OCI-LY7 (cell line): ENCODE results near the gene SH2D6. TPM values are rescaled to one million over a fixed set of nuclear protein-coding genes. Genes with fewer than 3 reads are reported as not detected.
A peak's percentile ranks its signal among the peaks of the same experiment; 100 is the strongest.

Experiments used
- BruUV-seq: library from RNA; stranded (reverse); fragments of 400-500 nt; replicated peaks from 2 replicates; lab custom pipeline; 2021; lab: Mats Ljungman, UMichigan
- CTCF ChIA-PET: fragments of 300-600 bp; sonication (Branson Sonifier 250); formaldehyde crosslinking; loops from one replicate; lab custom pipeline; 2022; ENCODE audit warnings: antibody characterized with exemption; ENCODE audit not compliant: unreplicated experiment; lab: Charles Lee
- POLR2A ChIA-PET: fragments of 300-600 bp; sonication (Branson Sonifier 250); formaldehyde crosslinking; loops from one replicate; lab custom pipeline; 2022; ENCODE audit warnings: antibody characterized with exemption; lab: Charles Lee
- DNase-seq: peaks from one replicate; pipeline ENCODE4 v3.0.0-alpha.2; 2015; ENCODE audit warnings: low spot score
- H2AFZ ChIP-seq: fragments of 200-600 bp; sonication (generic), shearing (Covaris generic); 2 replicates; pipeline ENCODE4 v1.6.1; 2014; ENCODE audit warnings: mild to moderate bottlenecking, antibody characterized with exemption, low read length, moderate library complexity
- H3K27ac ChIP-seq: fragments of 200-600 bp; sonication (generic); 2 replicates; pipeline ENCODE4 v1.5.1; 2014; ENCODE audit warnings: mixed run types, low read depth, mild to moderate bottlenecking, moderate library complexity, low read length, inconsistent platforms; ENCODE audit not compliant: poor library complexity, severe bottlenecking
- H3K36me3 ChIP-seq: fragments of 200-600 bp; sonication (generic); 2 replicates; pipeline ENCODE4 v1.6.1; 2014; ENCODE audit warnings: mild to moderate bottlenecking, antibody characterized with exemption, low read length, moderate library complexity, mixed read lengths; ENCODE audit not compliant: insufficient read depth
- H3K4me1 ChIP-seq: fragments of 200-600 bp; sonication (generic); 2 replicates; pipeline ENCODE4 v1.5.1; 2014; ENCODE audit warnings: mild to moderate bottlenecking, low read length; ENCODE audit not compliant: insufficient read depth, poor library complexity, severe bottlenecking
- H3K4me2 ChIP-seq: fragments of 200-600 bp; sonication (generic); 2 replicates; pipeline ENCODE4 v1.6.1; 2014; ENCODE audit warnings: mild to moderate bottlenecking, low read length
- H3K4me3 ChIP-seq: fragments of 200-600 bp; sonication (generic); 2 replicates; pipeline ENCODE4 v1.5.1; 2014; ENCODE audit warnings: mild to moderate bottlenecking, low read depth, low read length; ENCODE audit not compliant: poor library complexity, severe bottlenecking
- H3K79me2 ChIP-seq: fragments of 200-600 bp; sonication (generic); 2 replicates; pipeline ENCODE4 v1.6.1; 2016; ENCODE audit warnings: low read depth, mild to moderate bottlenecking, low read length, moderate library complexity, mixed read lengths; ENCODE audit not compliant: insufficient read depth
- H3K9me2 ChIP-seq: fragments of 200-600 bp; sonication (generic); 2 replicates; pipeline ENCODE4 v1.6.1; 2016; ENCODE audit warnings: mild to moderate bottlenecking, low read length, mixed read lengths; ENCODE audit not compliant: insufficient read depth
- H3K9me3 ChIP-seq: fragments of 200-600 bp; sonication (generic); 2 replicates; pipeline ENCODE4 v1.6.1; 2014; ENCODE audit warnings: mild to moderate bottlenecking, mixed run types, low read length, mixed read lengths
- H4K20me1 ChIP-seq: fragments of 200-600 bp; sonication (generic); 2 replicates; pipeline ENCODE4 v1.6.1; 2014; ENCODE audit warnings: mild to moderate bottlenecking, antibody characterized with exemption, low read length, moderate library complexity, mixed read lengths; ENCODE audit not compliant: insufficient read depth
- CTCF ChIP-seq: fragments of 200-600 bp; sonication (generic); conservative IDR thresholded peaks from 2 replicates; pipeline ENCODE4 v1.5.1; 2014; ENCODE audit warnings: mild to moderate bottlenecking, antibody characterized with exemption, low read length, moderate library complexity, mixed read lengths
- EZH2phosphoT487 ChIP-seq: fragments of 200-600 bp; sonication (generic); IDR thresholded peaks from 2 replicates; pipeline ENCODE4 v1.6.1; 2018; ENCODE audit warnings: low read depth, borderline replicate concordance, mild to moderate bottlenecking, mixed run types, antibody characterized with exemption, low read length, moderate library complexity, mixed read lengths
- intact Hi-C: fragments of 100-400 bp; cut with micrococcal nuclease; formaldehyde crosslinking; loops from one replicate; pipeline ENCODE4 v1.10.0; 2022; ENCODE audit not compliant: unreplicated experiment
- total RNA-seq, 2 experiments: library from RNA; depleted of rRNA in 1 of 2; stranded (reverse); fragments of >200 nt in 1 of 2; shearing (Covaris generic) in 1 of 2; gene quantifications; 2 replicates each; pipeline ENCODE4 v1.2.3, GENCODE V29; 2014 to 2022

The SH2D6 gene
- total RNA-seq, 2 experiments from 2014 or later: 0.35 to 2.6 TPM

GRCh38 chr2:85388878-85389538 lies 29.5 kb upstream of the SH2D6 start:
- Histone ChIP-seq H3K4me3 (no peak overlapping the region), H3K9me2 (no peaks in the 10 kb centered on the region), H4K20me1 (no peaks in the 10 kb centered on the region), H2AFZ (no peak overlapping the region), H3K79me2 (no peaks in the 10 kb centered on the region), H3K9me3 (no peaks in the 10 kb centered on the region), H3K36me3 (0 out of 2 replicates have a peak, but pooled peaks cover 3% of the 10 kb centered on the region), H3K4me2 (no peak overlapping the region), H3K4me1 (peaks cover 8% of the 10 kb centered on the region), H3K27ac (no peak overlapping the region)
- no TSS peak for BruUV-seq
- POLR2A ChIA-PET: interaction anchor here (0.6 kb wide), 1 partner anchor 118 kb away, joined by 4 read pairs; no protein-coding TSS in a partner anchor
- DNase-seq: no peak
- CTCF ChIA-PET: no interaction called here
- intact Hi-C loops: no loop called here
- TF ChIP-seq CTCF (no peak), EZH2phosphoT487 (no peak)

- peak; percentile 52 for DNase-seq
- no peak for TF ChIP-seq EZH2phosphoT487
- TF ChIP-seq CTCF: peak; percentile 80
- Histone ChIP-seq H2AFZ (no peak overlapping the region), H3K9me3 (no peaks in the 10 kb centered on the region), H3K4me1 (peaks cover 8% of the 10 kb centered on the region), H3K36me3 (0 out of 2 replicates have a peak, but pooled peaks cover 3% of the 10 kb centered on the region), H3K27ac (no peak overlapping the region), H4K20me1 (no peaks in the 10 kb centered on the region), H3K79me2 (no peaks in the 10 kb centered on the region), H3K4me2 (no peak overlapping the region), H3K9me2 (no peaks in the 10 kb centered on the region), H3K4me3 (no peak overlapping the region)
- CTCF ChIA-PET: no interaction called here
- intact Hi-C loops: loop anchor here (1.0 kb wide), 1 partner anchor 161 kb away; no protein-coding TSS in a partner anchor
- POLR2A ChIA-PET: interaction anchor here (0.6 to 0.8 kb wide), 2 partner anchors 64 to 780 kb away, joined by 4 to 5 read pairs; no protein-coding TSS in a partner anchor
- BruUV-seq: no TSS peak
Observed at GRCh38 chr2:85390941-85391669, 27.4 kb upstream of the SH2D6 start.
